MCF 10A (cell line): ENCODE data around the gene RALB. TPM values are rescaled to one million over a fixed set of nuclear protein-coding genes. Genes with fewer than 3 reads are reported as not detected.

Source experiments
- BruUV-seq: library from RNA; stranded (reverse); fragments of 400-500 nt; replicated peaks from 2 replicates; lab custom pipeline; 2021; lab: Mats Ljungman, UMichigan
- CTCF ChIA-PET: fragments of 300-600 bp; sonication (Branson Sonifier 250); formaldehyde crosslinking; extraction: SDS; loops from one replicate; lab custom pipeline; 2021; ENCODE audit warnings: antibody characterized with exemption, inconsistent platforms; lab: Yijun Ruan, JAX
- POLR2A ChIA-PET: fragments of 300-600, 350-650 bp; sonication (Branson Sonifier 250); formaldehyde crosslinking; extraction: SDS; loops from one replicate; lab custom pipeline; 2020; ENCODE audit warnings: antibody characterized with exemption, inconsistent platforms; lab: Yijun Ruan, JAX
- DNase-seq: peaks from one replicate; pipeline ENCODE4 v3.0.0-alpha.2; 2018; ENCODE audit not compliant: unreplicated experiment
- H3K27ac Mint-ChIP-seq: one replicate; pipeline ENCODE4 v1.8.0; 2022; ENCODE audit warnings: mild to moderate bottlenecking, low read depth, mixed read lengths; ENCODE audit not compliant: unreplicated experiment
- H3K27me3 Mint-ChIP-seq: one replicate; pipeline ENCODE4 v1.8.0; 2022; ENCODE audit warnings: mixed read lengths; ENCODE audit not compliant: insufficient read depth, unreplicated experiment
- H3K36me3 Mint-ChIP-seq: one replicate; pipeline ENCODE4 v1.8.0; 2022; ENCODE audit warnings: mild to moderate bottlenecking, moderate library complexity, mixed read lengths; ENCODE audit not compliant: insufficient read depth, unreplicated experiment
- H3K4me1 Mint-ChIP-seq: one replicate; pipeline ENCODE4 v1.8.0; 2022; ENCODE audit warnings: mixed read lengths; ENCODE audit not compliant: insufficient read depth, unreplicated experiment
- H3K4me3 Mint-ChIP-seq: one replicate; pipeline ENCODE4 v1.8.0; 2022; ENCODE audit warnings: mild to moderate bottlenecking, moderate library complexity, mixed read lengths; ENCODE audit not compliant: unreplicated experiment
- H3K9me3 Mint-ChIP-seq: one replicate; pipeline ENCODE4 v1.8.0; 2022; ENCODE audit warnings: mixed read lengths; ENCODE audit not compliant: unreplicated experiment
- intact Hi-C: fragments of 100-400 bp; cut with micrococcal nuclease; formaldehyde crosslinking; loops from 2 replicates; pipeline ENCODE4 v1.14.1; 2022
- total RNA-seq: library from RNA; stranded (reverse); gene quantifications from 2 replicates; pipeline ENCODE4 v1.2.3, GENCODE V29; 2022
- TF ChIP-seq, protein P1 (sequence below): fragments of 200-600 bp; IDR thresholded peaks from one replicate; pipeline ENCODE4 v1.8.0; 2022; ENCODE audit warnings: antibody characterized with exemption, mild to moderate bottlenecking; ENCODE audit not compliant: unreplicated experiment

Gene RALB
- total RNA-seq, 1 experiment from 2014 or later: 37.4 TPM

DNA sequence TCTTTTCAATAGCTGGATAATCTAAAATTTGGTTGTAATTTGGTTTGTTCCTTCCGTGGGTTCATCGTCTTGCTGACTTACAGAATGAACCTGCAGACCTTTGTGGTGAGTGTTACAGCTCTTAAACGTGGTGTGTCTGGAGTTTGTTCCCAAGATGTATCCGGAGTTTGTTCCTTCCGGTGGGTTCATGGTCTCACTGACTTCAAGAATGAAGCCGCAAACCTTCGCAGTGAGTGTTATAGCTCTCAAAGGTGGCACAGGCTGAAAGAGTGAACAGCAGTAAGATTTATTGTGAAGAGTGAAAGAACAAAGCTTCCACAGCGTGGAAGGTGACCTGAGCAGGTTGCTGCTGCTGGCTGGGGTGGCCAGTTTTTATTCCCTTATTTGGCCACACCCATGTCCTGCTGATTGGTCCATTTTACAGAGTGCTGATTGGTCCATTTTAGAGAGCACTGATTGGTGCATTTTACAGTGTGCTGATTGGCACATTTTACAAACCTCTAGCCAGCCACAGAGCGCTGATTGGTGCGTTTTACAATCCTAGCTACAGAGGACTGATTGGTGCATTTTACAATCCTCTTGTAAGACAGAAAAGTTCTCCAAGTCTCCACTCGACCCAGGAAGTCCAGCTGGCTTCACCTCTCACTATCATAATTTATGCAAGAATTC lies 16.6 kb downstream of the RALB start:
- Mint-ChIP-seq H3K27me3 (no peaks in the 10 kb centered on the region), H3K36me3 (no peaks in the 10 kb centered on the region), H3K4me3 (no peak overlapping the region), H3K4me1 (no peaks in the 10 kb centered on the region), H3K27ac (no peak overlapping the region), H3K9me3 (no peaks in the 10 kb centered on the region)
- ChIA-PET POLR2A (no interaction called here), CTCF (interaction anchor here (0.6 kb wide), 1 partner anchor 515 kb away, joined by 3 read pairs; no protein-coding TSS in a partner anchor)
- TF ChIP-seq, protein P1, sequence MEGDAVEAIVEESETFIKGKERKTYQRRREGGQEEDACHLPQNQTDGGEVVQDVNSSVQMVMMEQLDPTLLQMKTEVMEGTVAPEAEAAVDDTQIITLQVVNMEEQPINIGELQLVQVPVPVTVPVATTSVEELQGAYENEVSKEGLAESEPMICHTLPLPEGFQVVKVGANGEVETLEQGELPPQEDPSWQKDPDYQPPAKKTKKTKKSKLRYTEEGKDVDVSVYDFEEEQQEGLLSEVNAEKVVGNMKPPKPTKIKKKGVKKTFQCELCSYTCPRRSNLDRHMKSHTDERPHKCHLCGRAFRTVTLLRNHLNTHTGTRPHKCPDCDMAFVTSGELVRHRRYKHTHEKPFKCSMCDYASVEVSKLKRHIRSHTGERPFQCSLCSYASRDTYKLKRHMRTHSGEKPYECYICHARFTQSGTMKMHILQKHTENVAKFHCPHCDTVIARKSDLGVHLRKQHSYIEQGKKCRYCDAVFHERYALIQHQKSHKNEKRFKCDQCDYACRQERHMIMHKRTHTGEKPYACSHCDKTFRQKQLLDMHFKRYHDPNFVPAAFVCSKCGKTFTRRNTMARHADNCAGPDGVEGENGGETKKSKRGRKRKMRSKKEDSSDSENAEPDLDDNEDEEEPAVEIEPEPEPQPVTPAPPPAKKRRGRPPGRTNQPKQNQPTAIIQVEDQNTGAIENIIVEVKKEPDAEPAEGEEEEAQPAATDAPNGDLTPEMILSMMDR: no peak
- DNase-seq: no peak
- BruUV-seq: no TSS peak
- intact Hi-C loops: no loop called here

DNA sequence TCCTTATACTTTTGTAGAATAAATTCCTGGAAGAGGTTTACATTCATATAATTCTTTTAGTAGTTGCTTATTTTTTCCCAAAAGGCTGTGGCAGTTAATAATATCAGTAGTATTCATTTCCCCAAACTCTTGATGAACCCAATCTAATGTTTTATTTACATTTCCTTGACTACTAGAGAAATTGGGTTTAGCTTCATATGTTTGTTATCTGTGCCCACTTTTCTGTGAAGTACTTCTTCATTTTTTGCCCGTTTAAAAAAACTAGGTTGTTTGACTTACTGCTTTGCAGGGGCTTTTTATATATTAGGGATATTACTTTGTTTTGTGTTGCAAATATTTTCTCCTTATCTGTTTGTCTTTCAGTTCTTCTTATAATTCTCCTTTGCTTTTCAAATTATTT lies 17.2 kb downstream of the RALB start:
- no peaks in the 10 kb centered on the region for H3K9me3 Mint-ChIP-seq
- H3K36me3 Mint-ChIP-seq: no peaks in the 10 kb centered on the region
- H3K4me1 Mint-ChIP-seq: no peaks in the 10 kb centered on the region
- DNase-seq: no peak
- no peak overlapping the region for H3K27ac Mint-ChIP-seq
- TF ChIP-seq, protein P1: no peak
- H3K4me3 Mint-ChIP-seq: no peak overlapping the region
- intact Hi-C loops: no loop called here
- POLR2A ChIA-PET: interaction anchor here (0.7 kb wide), 1 partner anchor 814 kb away, joined by 3 read pairs; no protein-coding TSS in a partner anchor
- CTCF ChIA-PET: no interaction called here
- no peaks in the 10 kb centered on the region for H3K27me3 Mint-ChIP-seq
- BruUV-seq: no TSS peak

DNA sequence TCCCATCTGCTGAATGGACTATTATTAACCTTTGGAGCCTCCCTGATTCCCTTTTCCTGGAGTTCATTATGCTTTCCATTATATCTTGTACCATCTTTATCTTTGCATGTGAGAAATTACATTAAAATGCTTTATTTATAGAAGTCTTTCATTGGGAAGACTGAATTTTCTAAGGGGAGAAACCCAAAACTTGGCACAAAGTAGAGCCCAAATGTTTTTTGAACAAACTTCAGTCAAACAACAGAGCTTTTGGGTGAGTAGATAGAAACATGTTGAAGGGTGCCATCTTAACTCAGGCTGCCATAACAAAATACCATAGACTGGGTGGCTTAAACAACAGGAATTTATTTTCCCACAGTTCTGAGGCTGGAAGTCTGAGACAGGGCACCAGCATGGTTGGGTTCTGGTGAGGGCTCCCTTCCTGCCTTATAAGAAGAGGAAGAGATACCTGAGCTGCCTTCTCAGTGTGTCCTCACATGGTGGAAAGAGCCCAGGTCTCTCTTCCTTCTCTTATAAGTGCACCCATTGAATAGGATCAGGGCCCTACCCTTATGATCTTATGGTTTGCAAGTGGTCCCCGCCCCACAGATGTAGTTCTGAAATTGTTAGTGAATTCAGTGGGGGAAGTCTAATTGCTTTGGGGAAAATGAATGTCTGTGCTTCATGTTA lies 19.2 kb downstream of the RALB start:
- TF ChIP-seq, protein P1: no peak
- Mint-ChIP-seq H3K27ac (no peak overlapping the region), H3K4me3 (no peak overlapping the region), H3K36me3 (no peaks in the 10 kb centered on the region), H3K27me3 (no peaks in the 10 kb centered on the region), H3K4me1 (no peaks in the 10 kb centered on the region), H3K9me3 (no peaks in the 10 kb centered on the region)
- DNase-seq: no peak
- intact Hi-C loops: no loop called here
- POLR2A ChIA-PET: interaction anchor here (0.9 kb wide), 1 partner anchor 19 kb away, joined by 3 read pairs; the partner anchor contains the start of gene RALB
- no TSS peak for BruUV-seq
- CTCF ChIA-PET: interaction anchor here (0.6 to 1.2 kb wide), 3 partner anchors 41 to 404 kb away, joined by 3 to 6 read pairs (median 4); no protein-coding TSS in a partner anchor

DNA sequence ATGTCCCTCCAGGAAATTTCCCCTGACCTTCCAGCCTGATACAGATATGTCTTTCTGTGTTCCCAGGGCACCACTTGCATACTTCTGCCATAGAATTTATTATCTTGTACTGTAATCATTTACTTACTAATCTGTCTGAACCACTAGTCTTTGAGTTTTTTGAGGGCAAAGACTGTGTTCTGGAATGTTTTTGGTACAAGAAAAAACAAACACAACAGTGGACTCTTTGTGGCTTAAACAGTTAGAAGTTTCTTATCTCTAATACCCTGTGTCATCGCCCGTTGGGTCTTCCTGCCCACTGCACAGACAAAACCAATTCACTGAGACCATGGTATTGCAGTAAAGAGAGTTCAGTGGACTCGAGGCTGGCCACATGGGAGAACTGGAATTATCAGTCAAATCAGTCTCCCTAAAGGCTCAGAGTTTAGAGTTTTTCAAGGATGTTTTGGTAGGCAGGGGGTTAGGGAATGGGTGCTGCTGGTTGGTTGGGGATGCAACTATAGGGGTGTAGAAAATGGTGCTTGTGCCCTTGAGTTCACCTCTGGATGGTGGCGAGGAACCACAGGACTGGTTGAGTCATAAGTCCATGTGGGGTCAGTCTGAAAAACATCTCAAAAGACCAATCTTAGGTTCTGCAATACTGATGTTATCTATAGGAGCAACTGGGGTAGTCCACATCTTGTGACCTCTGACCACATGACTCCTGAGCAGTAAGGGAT lies 20.3 kb downstream of the RALB start:
- no TSS peak for BruUV-seq
- CTCF ChIA-PET: interaction anchor here (0.6 kb wide), 2 partner anchors 162 to 408 kb away, joined by 3 to 4 read pairs; no protein-coding TSS in a partner anchor
- intact Hi-C loops: no loop called here

More for the DNA sequence above, 20.3 kb downstream of the RALB start:
- no peak for DNase-seq
- Mint-ChIP-seq H3K9me3 (no peaks in the 10 kb centered on the region), H3K27ac (no peak overlapping the region), H3K36me3 (no peaks in the 10 kb centered on the region), H3K4me1 (no peaks in the 10 kb centered on the region), H3K27me3 (no peaks in the 10 kb centered on the region), H3K4me3 (no peak overlapping the region)
- TF ChIP-seq, protein P1: no peak
- POLR2A ChIA-PET: no interaction called here
